Keratinocyte (primary cell): ENCODE data around the gene DEPP1. TPM values are rescaled to one million over a fixed set of nuclear protein-coding genes. Genes with fewer than 3 reads are reported as not detected.

Experiments
- DNase-seq: peaks from one replicate; pipeline ENCODE4 v3.0.0-alpha.2; 2011; ENCODE audit warnings: low read depth, missing footprints, low spot score
- FAIRE-seq: peaks from 2 replicates; lab custom pipeline; 2011; peaks lifted over from hg19 to GRCh38; lab: Jason Lieb, UNC
- H2AFZ ChIP-seq: 2 replicates; pipeline ENCODE4 v1.6.0; 2012; ENCODE audit warnings: low read length, control low read depth, inconsistent platforms; ENCODE audit not compliant: control insufficient read depth
- H3K27ac ChIP-seq: 2 replicates; pipeline ENCODE4 v1.5.1; 2011; ENCODE audit warnings: low read length; ENCODE audit not compliant: control insufficient read depth, insufficient read depth
- H3K27me3 ChIP-seq: 3 replicates; pipeline ENCODE4 v1.6.0; 2011; ENCODE audit warnings: low read length; ENCODE audit not compliant: control insufficient read depth, insufficient read depth; ENCODE audit errors: extremely low read depth
- H3K36me3 ChIP-seq, 2 experiments: 2 replicates in 1 of 2; 3 replicates in 1 of 2; pipeline ENCODE4 v1.5.1; 2011; ENCODE audit warnings: low read length in 2 of 2, mild to moderate bottlenecking in 1 of 2; ENCODE audit not compliant: control insufficient read depth in 2 of 2, insufficient read depth in 2 of 2; ENCODE audit errors: extremely low read depth in 1 of 2
- H3K4me1 ChIP-seq: 3 replicates; pipeline ENCODE4 v1.5.1; 2011; ENCODE audit warnings: low read length; ENCODE audit not compliant: control insufficient read depth, insufficient read depth; ENCODE audit errors: extremely low read depth
- H3K4me2 ChIP-seq: 3 replicates; pipeline ENCODE4 v1.6.0; 2011; ENCODE audit warnings: low read depth, low read length; ENCODE audit not compliant: control insufficient read depth, insufficient read depth; ENCODE audit errors: extremely low read depth
- H3K4me3 ChIP-seq, 3 experiments: fragments of 200-600 bp in 1 of 3; sonication (generic) in 1 of 3; 2 replicates in 2 of 3; 3 replicates in 1 of 3; pipeline ENCODE4 v1.5.1; 2011 to 2016; ENCODE audit warnings: low read length in 3 of 3, mild to moderate bottlenecking in 3 of 3, control low read depth in 2 of 3, inconsistent platforms in 1 of 3, low read depth in 1 of 3, mixed read lengths in 1 of 3, mixed run types in 1 of 3, moderate library complexity in 1 of 3; ENCODE audit not compliant: control insufficient read depth in 2 of 3, insufficient read depth in 2 of 3; ENCODE audit errors: extremely low read depth in 1 of 3
- H3K79me2 ChIP-seq: 2 replicates; pipeline ENCODE4 v1.6.0; 2012; ENCODE audit warnings: low read length; ENCODE audit not compliant: control insufficient read depth, insufficient read depth
- H3K9ac ChIP-seq: 3 replicates; pipeline ENCODE4 v1.6.0; 2011; ENCODE audit warnings: low read length; ENCODE audit not compliant: control insufficient read depth, insufficient read depth; ENCODE audit errors: extremely low read depth
- H3K9me1 ChIP-seq: 3 replicates; pipeline ENCODE4 v1.6.0; 2011; ENCODE audit warnings: low read length; ENCODE audit not compliant: control insufficient read depth, insufficient read depth; ENCODE audit errors: extremely low read depth
- H3K9me3 ChIP-seq: 2 replicates; pipeline ENCODE4 v1.5.1; 2012; ENCODE audit warnings: low read depth, low read length; ENCODE audit not compliant: control insufficient read depth
- H4K20me1 ChIP-seq: 3 replicates; pipeline ENCODE4 v1.6.0; 2011; ENCODE audit warnings: low read length; ENCODE audit not compliant: control insufficient read depth, insufficient read depth; ENCODE audit errors: extremely low read depth
- CTCF ChIP-seq, 3 experiments: IDR thresholded peaks in 1 of 3; conservative IDR thresholded peaks in 1 of 3; optimal IDR thresholded peaks in 1 of 3; 2 replicates in 2 of 3; 3 replicates in 1 of 3; pipeline versions ENCODE3 to v1.5.1; 2011; ENCODE audit warnings: low read length in 3 of 3, mild to moderate bottlenecking in 3 of 3, moderate library complexity in 2 of 3, control low read depth in 1 of 3, inconsistent platforms in 1 of 3; ENCODE audit not compliant: insufficient read depth in 2 of 3; ENCODE audit errors: extremely low read depth in 1 of 3
- EZH2 ChIP-seq: IDR thresholded peaks from one replicate; pipeline ENCODE4 v1.6.1; 2012; ENCODE audit warnings: inconsistent platforms, mild to moderate bottlenecking, low read length, moderate library complexity
- dilution Hi-C: fragments of 300-500 bp; cut with MboI; formaldehyde crosslinking; loops from one replicate; pipeline ENCODE4 v1.7.0; 2020; ENCODE audit warnings: low sequenced_read_pairs; ENCODE audit not compliant: extremely low pct_ligation_motif_present
- polyA plus RNA-seq, 5 experiments: library from polyadenylated mRNA; depleted of rRNA in 3 of 5; stranded (reverse) in 3 of 5; stranded (forward) in 1 of 5; unstranded in 1 of 5; fragments of >200 nt; gene quantifications; 1 replicate in 1 of 5; 2 replicates in 3 of 5; 3 replicates in 1 of 5; pipeline versions ENCODE4 v1.2.1 to v1.2.3, GENCODE V29; 2011 to 2012; ENCODE audit warnings: missing spikeins in 2 of 5, low read depth in 1 of 5, low replicate concordance in 1 of 5

DEPP1 gene
- polyA plus RNA-seq, 1 donor (not counting 4 experiments of a cell fraction or from before 2014, with no cell fraction given), result 1.2 TPM

DNA sequence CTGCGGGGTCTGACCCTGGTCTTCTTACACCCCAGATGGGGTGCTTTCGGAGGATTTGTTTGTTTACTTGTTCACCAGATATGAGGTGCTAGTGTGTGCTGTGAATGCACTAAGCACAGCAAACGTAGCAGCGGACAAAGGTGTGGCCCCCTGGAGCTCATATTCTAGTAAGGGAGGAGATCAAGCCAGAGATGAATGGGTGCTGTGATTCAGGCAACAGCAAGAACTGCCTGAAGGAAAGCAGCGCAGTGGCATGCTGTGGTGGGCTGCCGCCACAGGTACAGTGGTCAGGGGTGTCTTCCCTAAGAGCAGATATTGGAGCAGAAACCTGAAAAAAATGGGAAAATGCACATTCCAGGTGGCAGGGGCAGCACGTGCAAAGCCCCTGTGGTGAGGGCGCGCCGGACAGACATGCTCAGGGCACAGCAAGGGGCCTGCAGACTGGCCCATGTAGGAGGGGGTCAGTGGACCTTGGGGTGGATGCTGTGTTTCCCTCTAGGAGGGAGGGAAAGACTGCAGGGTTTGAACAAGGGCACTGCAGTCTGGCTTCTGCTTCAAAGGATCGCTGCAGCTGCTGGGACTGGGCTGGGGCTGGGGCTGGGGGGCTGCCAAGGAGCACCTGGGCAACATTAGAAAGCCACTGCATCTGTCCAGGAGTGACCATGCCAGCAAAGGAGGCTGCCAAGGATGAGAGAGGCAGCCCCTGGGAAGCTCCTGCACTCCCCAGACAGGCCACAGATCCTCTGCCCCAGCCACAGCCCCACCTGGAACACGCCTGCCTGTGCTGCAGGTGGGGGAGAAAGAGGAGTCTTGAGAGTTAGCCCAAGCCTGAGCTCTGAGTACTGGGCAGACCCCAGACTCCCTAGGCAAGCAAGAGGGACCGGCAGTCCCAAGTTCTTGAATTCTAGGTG is 927 bp upstream of the DEPP1 start:
- TF ChIP-seq CTCF (optimal IDR thresholded peaks at IDR 0.05 in 1 of 3, IDR thresholded peaks at IDR 0.05 in 1 of 3, conservative IDR thresholded peaks at IDR 0.05 in 1 of 3; ENCODE audit: extremely low read depth in 1 of 3, insufficient read depth in 2 of 3, low read length in 3 of 3) (no peak), EZH2 (no peak)
- H3K9me3 ChIP-seq, result no peaks in the 10 kb centered on the region
- DNase-seq (no peak), FAIRE-seq (no peak)
- no peaks in the 10 kb centered on the region for H4K20me1 ChIP-seq
- peak overlapping the region; percentile 57 for H3K4me2 ChIP-seq
- peak overlapping the region; percentile 61 for H3K9ac ChIP-seq
- H3K27ac ChIP-seq, result peak overlapping the region; percentile 78
- H3K4me1 ChIP-seq, result peaks cover 51% of the 10 kb centered on the region
- H3K4me3 ChIP-seq, result no peak overlapping the region
- H3K36me3 ChIP-seq, result no peaks in the 10 kb centered on the region
- H3K79me2 ChIP-seq, result no peaks in the 10 kb centered on the region
- dilution Hi-C loops, result no loop called here
- no peaks in the 10 kb centered on the region for H3K9me1 ChIP-seq
- H2AFZ ChIP-seq, result peak overlapping the region; percentile 37
- H3K27me3 ChIP-seq, result no peaks in the 10 kb centered on the region

GRCh38 chr10:44978213-44978569 is 418 bp downstream of the DEPP1 start:
- H4K20me1 ChIP-seq, result no peaks in the 10 kb centered on the region
- H2AFZ ChIP-seq, result no peak overlapping the region
- H3K9ac ChIP-seq, result no peak overlapping the region
- FAIRE-seq, result no peak
- TF ChIP-seq CTCF (optimal IDR thresholded peaks at IDR 0.05 in 1 of 3, IDR thresholded peaks at IDR 0.05 in 1 of 3, conservative IDR thresholded peaks at IDR 0.05 in 1 of 3; ENCODE audit: extremely low read depth in 1 of 3, insufficient read depth in 2 of 3, low read length in 3 of 3), result no peak
- TF ChIP-seq EZH2, result no peak
- no peak overlapping the region for H3K27ac ChIP-seq
- no peak overlapping the region for H3K4me3 ChIP-seq
- H3K4me1 ChIP-seq, result peaks cover 55% of the 10 kb centered on the region
- H3K27me3 ChIP-seq, result no peaks in the 10 kb centered on the region
- dilution Hi-C loops, result no loop called here
- H3K9me1 ChIP-seq, result no peaks in the 10 kb centered on the region
- H3K4me2 ChIP-seq, result peak overlapping the region; percentile 30
- no peaks in the 10 kb centered on the region for H3K79me2 ChIP-seq
- H3K36me3 ChIP-seq, result no peaks in the 10 kb centered on the region
- no peaks in the 10 kb centered on the region for H3K9me3 ChIP-seq
- no peak for DNase-seq
